Liver (tissue), 3 donors: ENCODE data around the gene ZNF530.

Source experiments
- ATF3 ChIP-seq: IDR thresholded peaks from 2 replicates; pipeline ENCODE4 v1.6.1; 2016; ENCODE audit warnings: antibody characterized with exemption
- CTCF ChIP-seq: fragments of 150-350 bp; IDR thresholded peaks from 2 replicates; pipeline ENCODE4 v1.5.1; 2017; ENCODE audit warnings: improper control_type of control experiment, low read depth, low read length; ENCODE audit not compliant: missing input control
- EGR1 ChIP-seq, 2 donors: IDR thresholded peaks; 2 replicates each; pipeline ENCODE4 v1.6.1; 2016 to 2018; ENCODE audit warnings: antibody characterized with exemption in 2 of 2, low read depth in 2 of 2
- GABPA ChIP-seq, 2 donors: IDR thresholded peaks in 1 of 2; conservative IDR thresholded peaks in 1 of 2; 2 replicates each; pipeline ENCODE4 v1.6.1; 2016; ENCODE audit warnings: antibody characterized with exemption in 2 of 2, mild to moderate bottlenecking in 1 of 2, moderate library complexity in 1 of 2
- HNF4A ChIP-seq, 2 donors: conservative IDR thresholded peaks; 2 replicates each; pipeline ENCODE4 v1.6.1; 2016; ENCODE audit warnings: antibody characterized with exemption in 2 of 2, mild to moderate bottlenecking in 2 of 2
- MAX ChIP-seq: IDR thresholded peaks from 2 replicates; pipeline ENCODE4 v1.6.1; 2016; ENCODE audit warnings: antibody characterized with exemption
- RAD21 ChIP-seq, 2 donors: IDR thresholded peaks; 2 replicates each; pipeline ENCODE4 v1.6.1; 2016; ENCODE audit warnings: antibody characterized with exemption in 2 of 2, mild to moderate bottlenecking in 2 of 2
- REST ChIP-seq: IDR thresholded peaks from 2 replicates; pipeline ENCODE4 v1.6.1; 2016; ENCODE audit warnings: antibody characterized with exemption, mild to moderate bottlenecking
- TAF1 ChIP-seq: conservative IDR thresholded peaks from 2 replicates; pipeline ENCODE4 v1.6.1; 2016; ENCODE audit warnings: antibody characterized with exemption, mild to moderate bottlenecking
- YY1 ChIP-seq: IDR thresholded peaks from 2 replicates; pipeline ENCODE4 v1.6.1; 2016; ENCODE audit warnings: antibody characterized with exemption, mild to moderate bottlenecking
- donor health status: healthy.
- donor health status: healthy.

GRCh38 chr19:57606931-57607330, 7.2 kb downstream of the ZNF530 start:
- TF ChIP-seq CTCF (no peak), YY1 (no peak), ATF3 (no peak), GABPA (IDR thresholded peaks at IDR 0.05 in 1 of 2, conservative IDR thresholded peaks at IDR 0.05 in 1 of 2) (no peak), TAF1 (no peak), MAX (no peak), REST (no peak), EGR1 (IDR thresholded peaks at IDR 0.05; ENCODE audit: low read depth in 2 of 2) (no peak), HNF4A (conservative IDR thresholded peaks at IDR 0.05) (no peak), RAD21 (IDR thresholded peaks at IDR 0.05) (no peak)
